GM12872 (cell line): ENCODE measurements around the gene IDE.

Source experiments
- TF ChIP-seq, protein P1 (sequence below): IDR thresholded peaks from 3 replicates; pipeline ENCODE4 v1.5.1; 2011; ENCODE audit warnings: low read depth, mild to moderate bottlenecking, low read length, moderate library complexity; ENCODE audit not compliant: insufficient read depth

IDE gene

GRCh38 chr10:92483539-92483938 is 90.4 kb downstream of the IDE start:
- TF ChIP-seq, protein P1, sequence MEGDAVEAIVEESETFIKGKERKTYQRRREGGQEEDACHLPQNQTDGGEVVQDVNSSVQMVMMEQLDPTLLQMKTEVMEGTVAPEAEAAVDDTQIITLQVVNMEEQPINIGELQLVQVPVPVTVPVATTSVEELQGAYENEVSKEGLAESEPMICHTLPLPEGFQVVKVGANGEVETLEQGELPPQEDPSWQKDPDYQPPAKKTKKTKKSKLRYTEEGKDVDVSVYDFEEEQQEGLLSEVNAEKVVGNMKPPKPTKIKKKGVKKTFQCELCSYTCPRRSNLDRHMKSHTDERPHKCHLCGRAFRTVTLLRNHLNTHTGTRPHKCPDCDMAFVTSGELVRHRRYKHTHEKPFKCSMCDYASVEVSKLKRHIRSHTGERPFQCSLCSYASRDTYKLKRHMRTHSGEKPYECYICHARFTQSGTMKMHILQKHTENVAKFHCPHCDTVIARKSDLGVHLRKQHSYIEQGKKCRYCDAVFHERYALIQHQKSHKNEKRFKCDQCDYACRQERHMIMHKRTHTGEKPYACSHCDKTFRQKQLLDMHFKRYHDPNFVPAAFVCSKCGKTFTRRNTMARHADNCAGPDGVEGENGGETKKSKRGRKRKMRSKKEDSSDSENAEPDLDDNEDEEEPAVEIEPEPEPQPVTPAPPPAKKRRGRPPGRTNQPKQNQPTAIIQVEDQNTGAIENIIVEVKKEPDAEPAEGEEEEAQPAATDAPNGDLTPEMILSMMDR = no peak

- TF ChIP-seq, protein P1 = no peak
Measured at GRCh38 chr10:92480413-92480812, 93.5 kb downstream of the IDE start.

GRCh38 chr10:92479547-92479946 is 94.3 kb downstream of the IDE start:
- TF ChIP-seq, protein P1 = no peak

DNA sequence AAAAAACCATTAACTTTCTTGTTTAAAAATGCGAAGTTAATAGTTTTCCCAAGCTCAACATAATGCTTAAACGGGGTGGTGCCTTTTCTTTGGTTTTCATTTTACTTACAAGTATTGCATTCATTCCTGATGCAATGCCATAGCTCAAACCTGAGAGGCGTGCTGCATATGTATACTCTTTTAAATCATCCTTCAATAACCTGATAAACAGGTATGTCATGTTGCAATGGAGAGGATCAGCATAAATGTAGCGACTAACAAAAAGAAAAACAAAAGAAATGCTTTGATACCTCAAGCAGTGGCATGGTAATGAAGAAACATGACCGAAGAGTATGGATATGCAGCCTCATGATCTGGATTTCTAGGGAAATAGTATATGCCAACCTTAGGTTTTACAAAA is 95.4 kb downstream of the IDE start:
- TF ChIP-seq, protein P1 = no peak

DNA sequence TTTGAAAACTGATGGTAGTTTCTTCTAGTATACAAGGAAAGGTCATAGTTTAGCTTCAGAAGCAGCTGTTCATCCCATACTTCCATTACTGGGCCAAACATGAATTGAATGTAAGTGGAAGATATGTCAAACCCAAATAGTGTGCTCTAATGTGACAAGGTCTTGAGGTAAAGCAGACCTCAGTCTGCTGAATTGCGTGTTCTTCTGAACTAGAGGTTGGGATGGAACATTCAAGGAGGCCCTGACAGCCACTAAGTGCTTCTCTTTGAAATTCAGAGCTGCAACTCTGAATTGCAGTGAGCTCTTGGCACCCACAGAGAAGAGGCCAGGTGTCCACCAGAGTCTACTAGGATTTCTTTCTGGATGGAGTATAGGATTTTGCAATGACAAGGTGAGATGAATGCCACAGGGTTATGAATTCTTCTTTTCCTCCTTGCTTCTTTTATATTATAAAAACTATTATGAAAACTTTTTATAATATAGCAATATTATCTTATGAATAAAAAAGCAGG is 98.5 kb downstream of the IDE start:
- TF ChIP-seq, protein P1 = no peak

GRCh38 chr10:92470026-92470425 is 103.9 kb downstream of the IDE start:
- TF ChIP-seq, protein P1 = no peak

- TF ChIP-seq, protein P1 = no peak
Measured at GRCh38 chr10:92464364-92464763, 109.5 kb downstream of the IDE start.
